ENCODE data around the gene LOX.

DNA sequence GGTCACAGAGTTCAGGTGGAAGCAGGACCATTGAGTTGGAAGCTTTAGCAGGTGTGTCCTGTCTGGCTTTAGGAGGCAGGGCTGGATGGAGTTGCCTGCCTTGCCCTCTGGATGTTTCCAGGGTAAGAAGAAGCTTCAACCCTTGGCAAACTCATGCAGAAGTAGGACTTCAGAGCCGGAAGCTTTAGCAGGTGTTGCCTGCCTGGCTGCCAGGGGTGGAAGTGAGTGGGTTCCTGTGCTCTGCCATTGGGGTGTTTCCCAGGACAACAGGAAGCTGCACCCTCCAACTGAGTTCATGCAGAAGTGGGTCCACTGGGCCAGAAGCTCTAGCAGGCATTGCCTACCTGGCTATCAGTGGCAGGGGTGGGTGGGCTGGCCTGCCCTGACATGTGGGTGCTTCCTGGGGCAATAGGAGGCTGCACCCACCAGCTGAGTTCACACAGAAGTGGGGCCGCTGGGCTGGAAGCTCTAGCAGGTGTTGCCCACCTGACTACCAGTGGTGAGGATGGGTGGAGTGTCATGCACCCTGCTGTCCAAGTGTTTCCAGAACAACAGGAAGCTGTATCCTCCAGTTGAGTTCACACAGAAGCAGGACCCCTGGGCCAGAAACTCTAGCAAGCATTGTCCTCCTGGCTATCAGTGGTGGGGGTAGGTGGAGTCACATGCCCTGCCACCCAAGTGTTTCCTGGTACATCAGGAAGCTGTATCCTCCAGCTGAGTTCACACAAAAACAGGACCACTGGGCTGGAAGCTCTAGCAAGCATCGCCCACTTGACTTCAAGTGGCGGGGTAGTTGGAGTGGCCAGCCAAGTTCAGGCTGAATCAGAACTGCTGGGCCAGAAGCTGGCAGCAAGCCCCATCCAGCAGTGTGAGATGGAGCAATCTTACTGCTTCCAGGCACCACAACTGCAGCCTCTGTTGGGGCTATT lies 24.6 kb downstream of the LOX start:
- TF ChIP-seq, protein P1, sequence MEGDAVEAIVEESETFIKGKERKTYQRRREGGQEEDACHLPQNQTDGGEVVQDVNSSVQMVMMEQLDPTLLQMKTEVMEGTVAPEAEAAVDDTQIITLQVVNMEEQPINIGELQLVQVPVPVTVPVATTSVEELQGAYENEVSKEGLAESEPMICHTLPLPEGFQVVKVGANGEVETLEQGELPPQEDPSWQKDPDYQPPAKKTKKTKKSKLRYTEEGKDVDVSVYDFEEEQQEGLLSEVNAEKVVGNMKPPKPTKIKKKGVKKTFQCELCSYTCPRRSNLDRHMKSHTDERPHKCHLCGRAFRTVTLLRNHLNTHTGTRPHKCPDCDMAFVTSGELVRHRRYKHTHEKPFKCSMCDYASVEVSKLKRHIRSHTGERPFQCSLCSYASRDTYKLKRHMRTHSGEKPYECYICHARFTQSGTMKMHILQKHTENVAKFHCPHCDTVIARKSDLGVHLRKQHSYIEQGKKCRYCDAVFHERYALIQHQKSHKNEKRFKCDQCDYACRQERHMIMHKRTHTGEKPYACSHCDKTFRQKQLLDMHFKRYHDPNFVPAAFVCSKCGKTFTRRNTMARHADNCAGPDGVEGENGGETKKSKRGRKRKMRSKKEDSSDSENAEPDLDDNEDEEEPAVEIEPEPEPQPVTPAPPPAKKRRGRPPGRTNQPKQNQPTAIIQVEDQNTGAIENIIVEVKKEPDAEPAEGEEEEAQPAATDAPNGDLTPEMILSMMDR (IDR thresholded peaks at IDR 0.05): no peak
- TF ChIP-seq EZH2 (IDR thresholded peaks at IDR 0.05): no peak
- TF ChIP-seq EZH2phosphoT487 (IDR thresholded peaks at IDR 0.05): no peak
